ENCODE data around the gene GDF15. TPM values are rescaled to one million over a fixed set of nuclear protein-coding genes. Genes with fewer than 3 reads are reported as not detected.

GDF15 gene
- total and polyA plus RNA-seq, 2 donors (not counting 3 experiments of a cell fraction or from before 2014, with no cell fraction given), result 165 to 206 TPM

DNA sequence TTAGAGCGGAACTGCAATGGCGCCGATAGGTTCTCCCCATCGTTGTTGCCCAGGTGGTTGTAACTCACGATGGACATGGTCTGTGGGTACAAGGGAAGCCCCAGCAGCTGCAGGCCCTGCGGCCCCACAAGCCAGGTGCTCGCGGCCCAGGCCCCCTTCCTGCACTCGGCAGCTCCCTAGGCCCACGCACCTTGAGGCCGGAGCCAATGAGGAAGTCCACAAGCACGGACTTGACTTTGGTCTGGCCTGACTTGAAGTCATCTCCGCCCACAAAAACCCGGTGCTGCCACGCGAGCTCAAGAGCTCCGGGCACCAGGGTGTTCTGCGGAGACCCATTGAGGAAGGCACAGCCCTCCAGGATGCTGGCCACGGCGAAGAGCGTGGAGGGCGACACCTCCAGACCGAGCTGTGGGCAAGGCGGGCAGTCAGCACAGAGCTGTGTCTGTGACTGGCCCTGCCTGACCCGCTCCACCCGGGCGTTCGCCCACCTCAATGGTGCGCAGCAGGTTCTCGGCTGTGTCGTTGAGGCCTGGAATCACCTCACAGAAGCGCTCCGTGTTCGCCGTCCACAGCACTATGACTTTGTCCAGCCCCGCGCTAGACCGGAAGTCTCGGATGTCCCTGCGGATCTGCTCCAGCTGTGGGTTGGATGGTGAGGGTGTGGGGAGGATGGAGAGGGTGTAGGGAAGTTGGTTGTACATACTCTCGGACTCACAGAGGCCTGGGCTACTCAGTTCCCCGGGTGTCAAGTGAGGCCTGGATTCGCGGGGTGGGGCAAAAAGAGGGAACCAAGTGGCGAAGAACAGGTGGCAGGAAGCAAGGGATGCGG lies 50.1 kb downstream of the GDF15 start:
- no peaks in the 10 kb centered on the region for H3K9me1 ChIP-seq (replicated peaks; ENCODE audit: control insufficient read depth, extremely low read depth, insufficient read depth, low read length)
- no peak for TF ChIP-seq CTCF (IDR thresholded peaks at IDR 0.05; ENCODE audit: extremely low read depth in 1 of 2, insufficient read depth in 1 of 2, low read depth in 1 of 2, low read length in 2 of 2)
- no peaks in the 10 kb centered on the region for H3K79me2 ChIP-seq (ENCODE audit: control insufficient read depth, insufficient read depth, low read length)
- ChIA-PET CTCF (no interaction called here), POLR2A (no interaction called here)
- intact Hi-C loops (cut with micrococcal nuclease), result no loop called here
- peaks cover 14% of the 10 kb centered on the region for H3K4me1 ChIP-seq (ENCODE audit: control insufficient read depth, extremely low read depth, insufficient read depth, low read length)
- peak overlapping the region in 1 of 3 experiments; percentile 75 for H3K4me3 ChIP-seq (replicated peaks in 1 of 3; ENCODE audit: insufficient read depth in 1 of 3, low read depth in 1 of 3, low read length in 3 of 3)
- dilution Hi-C loops (cut with MboI; ENCODE audit: extremely low pct_ligation_motif_present, low sequenced_read_pairs), result no loop called here
- H3K36me3 ChIP-seq (ENCODE audit: control insufficient read depth in 2 of 2, extremely low read depth in 1 of 2, insufficient read depth in 2 of 2, low read length in 2 of 2), result peaks cover 0 to 2% of the 10 kb centered on the region in 2 experiments
- no TSS peak for BruUV-seq (replicated peaks)
- no peaks in the 10 kb centered on the region for H3K27me3 ChIP-seq (ENCODE audit: control insufficient read depth in 2 of 2, insufficient read depth in 2 of 2, low read length in 2 of 2)
- no peak overlapping the region for H3K9ac ChIP-seq (replicated peaks; ENCODE audit: extremely low read depth, insufficient read depth, low read length)
- no peak overlapping the region for H3K4me2 ChIP-seq (ENCODE audit: insufficient read depth, low read length)
- no peaks in the 10 kb centered on the region for H4K20me1 ChIP-seq (replicated peaks; ENCODE audit: control insufficient read depth, extremely low read depth, insufficient read depth, low read length)
- H3K9me3 ChIP-seq (replicated peaks; ENCODE audit: control insufficient read depth, insufficient read depth, low read length), result no peaks in the 10 kb centered on the region
- DNase-seq (ENCODE audit: low read depth, low spot score) (no peak), FAIRE-seq (no peak)
- H2AFZ ChIP-seq (ENCODE audit: low read depth, low read length), result no peak overlapping the region
- no peak overlapping the region for H3K27ac ChIP-seq (ENCODE audit: insufficient read depth, low read depth, low read length)

DNA sequence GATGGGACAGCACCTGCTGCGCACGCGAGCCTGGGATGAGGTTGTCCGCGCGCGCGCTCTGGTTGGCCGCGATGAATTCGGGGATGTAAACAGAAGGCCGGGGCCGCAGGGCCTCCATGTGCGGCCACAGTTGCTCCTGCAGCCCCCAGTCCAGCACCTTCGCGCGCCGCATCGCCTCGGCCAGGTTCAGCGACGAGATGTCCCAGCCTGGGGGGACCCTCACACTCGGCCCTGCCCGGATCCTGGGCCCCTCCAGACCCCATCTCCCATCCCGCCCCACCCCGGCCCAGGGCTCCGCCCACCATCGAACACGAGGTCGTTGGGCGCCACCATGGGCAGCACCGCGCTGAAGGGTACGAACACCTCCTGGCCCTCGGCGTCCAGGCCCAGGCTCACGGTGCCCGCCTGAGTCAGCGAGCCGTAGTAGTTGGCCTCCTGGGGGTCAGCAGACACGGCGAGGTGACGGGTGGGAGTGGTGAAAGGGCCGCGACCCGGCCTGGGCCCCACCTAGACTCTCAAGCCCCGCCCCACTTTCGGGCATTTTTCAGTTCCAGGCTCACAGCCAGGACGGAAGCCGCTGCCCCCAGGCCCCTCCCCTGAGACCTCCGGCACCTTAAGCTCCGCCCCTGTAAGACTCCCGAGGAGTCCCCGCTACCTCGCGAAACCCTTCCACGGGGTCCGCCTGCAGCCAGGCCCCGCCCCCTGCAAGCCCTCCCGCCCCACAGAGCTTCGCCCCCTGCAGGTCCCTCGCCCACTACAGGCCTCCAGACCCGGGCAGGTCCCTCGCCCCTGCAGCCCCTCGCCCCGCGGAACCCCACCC lies 50.9 kb downstream of the GDF15 start:
- Histone ChIP-seq H3K27ac (ENCODE audit: insufficient read depth, low read depth, low read length) (no peak overlapping the region), H3K27me3 (ENCODE audit: control insufficient read depth in 2 of 2, insufficient read depth in 2 of 2, low read length in 2 of 2) (no peaks in the 10 kb centered on the region), H3K36me3 (ENCODE audit: control insufficient read depth in 2 of 2, extremely low read depth in 1 of 2, insufficient read depth in 2 of 2, low read length in 2 of 2) (peaks cover 0 to 2% of the 10 kb centered on the region in 2 experiments), H3K9ac (replicated peaks; ENCODE audit: extremely low read depth, insufficient read depth, low read length) (no peak overlapping the region), H3K9me3 (replicated peaks; ENCODE audit: control insufficient read depth, insufficient read depth, low read length) (no peaks in the 10 kb centered on the region), H3K79me2 (ENCODE audit: control insufficient read depth, insufficient read depth, low read length) (no peaks in the 10 kb centered on the region), H3K4me3 (replicated peaks in 1 of 3; ENCODE audit: insufficient read depth in 1 of 3, low read depth in 1 of 3, low read length in 3 of 3) (peak overlapping the region in 2 of 3 experiments; percentile 19 to 75), H3K4me1 (ENCODE audit: control insufficient read depth, extremely low read depth, insufficient read depth, low read length) (peaks cover 14% of the 10 kb centered on the region), H3K9me1 (replicated peaks; ENCODE audit: control insufficient read depth, extremely low read depth, insufficient read depth, low read length) (no peaks in the 10 kb centered on the region), H3K4me2 (ENCODE audit: insufficient read depth, low read length) (peak overlapping the region; percentile 59), H4K20me1 (replicated peaks; ENCODE audit: control insufficient read depth, extremely low read depth, insufficient read depth, low read length) (no peaks in the 10 kb centered on the region), H2AFZ (ENCODE audit: low read depth, low read length) (peak overlapping the region; percentile 65)
- TF ChIP-seq CTCF (IDR thresholded peaks at IDR 0.05; ENCODE audit: extremely low read depth in 1 of 2, insufficient read depth in 1 of 2, low read depth in 1 of 2, low read length in 2 of 2) (peak in 1 of 2 donors; percentile 27), POLR2AphosphoS5 (IDR thresholded peaks at IDR 0.05; ENCODE audit: insufficient read depth, low read depth, low read length) (peak; percentile 63), POLR2A (IDR thresholded peaks at IDR 0.05; ENCODE audit: low read depth, low read length) (no peak)
- intact Hi-C loops (cut with micrococcal nuclease) (loop anchor here (1.0 kb wide), 1 partner anchor 18 kb away; the partner anchor contains the start of gene SSBP4), dilution Hi-C loops (cut with MboI; ENCODE audit: extremely low pct_ligation_motif_present, low sequenced_read_pairs) (no loop called here)
- POLR2A ChIA-PET, result interaction anchor here (1.0 kb wide), 1 partner anchor 8 kb away, joined by 3 read pairs; no protein-coding TSS in a partner anchor
- CTCF ChIA-PET, result interaction anchor here (0.8 to 1.0 kb wide), 5 partner anchors 16 to 157 kb away, joined by 3 to 6 read pairs (median 3); partner anchors contain the start of genes GDF15 and SSBP4
- FAIRE-seq (peak; percentile 89), DNase-seq (ENCODE audit: low read depth, low spot score) (peak; percentile 86)
- BruUV-seq (replicated peaks), result no TSS peak

All from endothelial cell of umbilical vein (primary cell).